GM19467 (cell line): Measurements from ENCODE around the gene SUCLG1.
"Not testable (repeated sequence)": the region's sequence is repeated elsewhere in the genome, so short reads cannot be mapped to it uniquely, and the experiment has no call there.

ENCODE experiments used
- ATAC-seq: cut with Tn5 transposase; IDR thresholded peaks from one replicate; pipeline ENCODE4 v1.9.1; 2021; ENCODE audit warnings: mild to moderate bottlenecking, moderate library complexity; ENCODE audit not compliant: unreplicated experiment

SUCLG1 gene

GRCh38 chr2:84459018-84459943, at the start of gene SUCLG1:
Gene SUCLG1 (minus strand): TSS chr2:84459280. CDS start chr2:84459269, 11 bp downstream.
- peak; percentile 93 for ATAC-seq

GRCh38 chr2:84498150-84498799, 39.2 kb upstream of the SUCLG1 start:
- ATAC-seq, result no peak

GRCh38 chr2:84497285-84497684, 38.2 kb upstream of the SUCLG1 start:
- no peak for ATAC-seq

GRCh38 chr2:84496386-84496785, 37.3 kb upstream of the SUCLG1 start:
- no peak for ATAC-seq

GRCh38 chr2:84495539-84496146, 36.6 kb upstream of the SUCLG1 start:
- ATAC-seq, result peak; percentile 91

- ATAC-seq, result no peak
Observed at GRCh38 chr2:84494070-84494469, 35.0 kb upstream of the SUCLG1 start.

GRCh38 chr2:84493514-84493913, 34.4 kb upstream of the SUCLG1 start:
- ATAC-seq, result no peak

- ATAC-seq, result no peak
Observed at GRCh38 chr2:84492571-84492970, 33.5 kb upstream of the SUCLG1 start.

GRCh38 chr2:84491741-84492140, 32.7 kb upstream of the SUCLG1 start:
- ATAC-seq, result no peak

GRCh38 chr2:84491256-84491655, 32.2 kb upstream of the SUCLG1 start:
- no peak for ATAC-seq

- ATAC-seq, result no peak
Observed at GRCh38 chr2:84487298-84487996, 28.4 kb upstream of the SUCLG1 start.

GRCh38 chr2:84486441-84487115, 27.5 kb upstream of the SUCLG1 start:
- no peak for ATAC-seq

GRCh38 chr2:84483320-84483719, 24.2 kb upstream of the SUCLG1 start:
- ATAC-seq, result no peak

GRCh38 chr2:84482603-84483002, 23.5 kb upstream of the SUCLG1 start:
- no peak for ATAC-seq

- no peak for ATAC-seq
Observed at GRCh38 chr2:84481702-84482101, 22.6 kb upstream of the SUCLG1 start.

- no peak for ATAC-seq
Observed at GRCh38 chr2:84478867-84479266, 19.8 kb upstream of the SUCLG1 start.

GRCh38 chr2:84477886-84478285, 18.8 kb upstream of the SUCLG1 start:
- no peak for ATAC-seq

- no peak for ATAC-seq
Observed at GRCh38 chr2:84474176-84474575, 15.1 kb upstream of the SUCLG1 start.

- ATAC-seq, result no peak
Observed at GRCh38 chr2:84472856-84473565, 13.9 kb upstream of the SUCLG1 start.

- ATAC-seq, result not testable (repeated sequence)
Observed at GRCh38 chr2:84472423-84472822, 13.3 kb upstream of the SUCLG1 start.
